NCI-H446 (cell line): Measurements from ENCODE around the gene SHTN1.

Source experiments
- DNase-seq, 2 experiments: peaks; one replicate each; lab custom pipeline; 2025; lab: John Stamatoyannopoulos, UW

The SHTN1 gene

GRCh38 chr10:116873134-116873533 is 131.9 kb downstream of the SHTN1 start:
- no peak for DNase-seq

- DNase-seq: no peak
Observed at GRCh38 chr10:116870949-116871348, 134.0 kb downstream of the SHTN1 start.

- DNase-seq: no peak
Observed at GRCh38 chr10:116868722-116869121, 136.3 kb downstream of the SHTN1 start.

- no peak for DNase-seq
Observed at GRCh38 chr10:116868198-116868676, 136.8 kb downstream of the SHTN1 start.

- DNase-seq: no peak
Observed at GRCh38 chr10:116866987-116867595, 137.9 kb downstream of the SHTN1 start.

- DNase-seq: no peak
Observed at GRCh38 chr10:116866066-116866465, 138.9 kb downstream of the SHTN1 start.

GRCh38 chr10:116864436-116864835 is 140.6 kb downstream of the SHTN1 start:
- no peak for DNase-seq

GRCh38 chr10:116861796-116862195 is 143.2 kb downstream of the SHTN1 start:
- DNase-seq: no peak

- no peak for DNase-seq
Observed at GRCh38 chr10:116857156-116857555, 147.8 kb downstream of the SHTN1 start.

GRCh38 chr10:116853701-116854100 is 151.3 kb downstream of the SHTN1 start:
- DNase-seq: no peak

- DNase-seq: no peak
Observed at GRCh38 chr10:116853287-116853686, 151.7 kb downstream of the SHTN1 start.

GRCh38 chr10:116852246-116852645 is 152.7 kb downstream of the SHTN1 start:
- no peak for DNase-seq

GRCh38 chr10:116850058-116850611 is 154.9 kb downstream of the SHTN1 start:
- DNase-seq: no peak

GRCh38 chr10:116849248-116850057 is 155.5 kb downstream of the SHTN1 start, which contains the start of gene ENO4:
Gene ENO4 (plus strand): TSS chr10:116849499. CDS start chr10:116849567, 68 bp downstream.
- peak; percentile 19 to 76 for DNase-seq

- no peak for DNase-seq
Observed at GRCh38 chr10:116848944-116849247, 156.1 kb downstream of the SHTN1 start.

GRCh38 chr10:116848032-116848943 is 156.7 kb downstream of the SHTN1 start:
- no peak for DNase-seq

GRCh38 chr10:116845823-116846222 is 159.2 kb downstream of the SHTN1 start:
- no peak for DNase-seq

- DNase-seq: no peak
Observed at GRCh38 chr10:116840389-116841075, 164.5 kb downstream of the SHTN1 start.

GRCh38 chr10:116838143-116838725 is 166.8 kb downstream of the SHTN1 start:
- DNase-seq: no peak

- DNase-seq: no peak
Observed at GRCh38 chr10:116836902-116837523, 168.0 kb downstream of the SHTN1 start.

- DNase-seq: no peak
Observed at GRCh38 chr10:116836083-116836482, 168.9 kb downstream of the SHTN1 start.
